ENCODE results near the gene RCL1.

- TF ChIP-seq GATA2 (IDR thresholded peaks at IDR 0.05; ENCODE audit: low read depth, low read length) (no peak), GATA3 (IDR thresholded peaks at IDR 0.05; ENCODE audit: low read depth, low read length) (no peak)
Observed at GRCh38 chr9:4794691-4795090, 1.9 kb downstream of the RCL1 start.

Measured in SH-SY5Y (cell line).